ENCODE data around the gene C5orf15.
"Not testable (repeated sequence)": the region's sequence is repeated elsewhere in the genome, so short reads cannot be mapped to it uniquely, and the experiment has no call there.

Gene C5orf15

DNA sequence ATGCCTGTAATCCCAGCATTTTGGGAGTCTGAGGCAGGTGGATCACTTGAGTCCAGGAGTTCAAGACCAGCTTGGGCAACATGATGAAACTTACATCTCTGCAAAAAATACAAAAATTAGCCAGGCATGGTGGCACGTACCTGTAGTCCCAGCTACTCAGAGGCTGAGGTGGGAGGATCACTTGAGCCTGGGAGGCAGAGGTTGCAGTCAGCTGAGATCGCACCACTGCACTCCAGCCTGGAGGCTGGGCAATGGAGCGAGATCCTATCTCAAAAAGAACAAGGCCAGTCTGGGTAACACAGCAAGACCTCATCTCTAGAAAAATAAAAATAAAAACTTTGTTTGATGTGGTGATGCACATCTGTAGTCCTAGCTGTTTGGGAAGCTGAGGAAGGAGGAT lies 30.8 kb downstream of the C5orf15 start:
- not testable (repeated sequence) for DNase-seq (ENCODE audit: low read depth)

DNA sequence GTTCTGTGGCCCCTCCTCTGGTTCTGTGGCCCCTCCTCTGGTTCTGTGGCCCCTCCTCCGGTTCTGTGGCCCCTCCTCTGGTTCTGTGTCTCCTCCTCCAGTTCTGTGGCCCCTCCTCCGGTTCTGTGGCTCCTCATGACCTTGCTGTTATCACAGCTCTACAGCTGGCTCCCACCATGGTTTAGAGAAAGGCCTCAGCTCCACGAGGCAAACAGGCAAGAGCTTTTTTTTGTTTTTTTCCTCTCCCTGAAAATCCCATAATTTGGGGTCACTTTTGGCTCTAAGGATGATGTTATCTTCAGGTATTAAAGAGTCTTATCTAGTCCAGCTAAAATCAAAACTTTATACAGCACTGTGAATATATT lies 31.8 kb downstream of the C5orf15 start:
- no peak for DNase-seq (ENCODE audit: low read depth)

DNA sequence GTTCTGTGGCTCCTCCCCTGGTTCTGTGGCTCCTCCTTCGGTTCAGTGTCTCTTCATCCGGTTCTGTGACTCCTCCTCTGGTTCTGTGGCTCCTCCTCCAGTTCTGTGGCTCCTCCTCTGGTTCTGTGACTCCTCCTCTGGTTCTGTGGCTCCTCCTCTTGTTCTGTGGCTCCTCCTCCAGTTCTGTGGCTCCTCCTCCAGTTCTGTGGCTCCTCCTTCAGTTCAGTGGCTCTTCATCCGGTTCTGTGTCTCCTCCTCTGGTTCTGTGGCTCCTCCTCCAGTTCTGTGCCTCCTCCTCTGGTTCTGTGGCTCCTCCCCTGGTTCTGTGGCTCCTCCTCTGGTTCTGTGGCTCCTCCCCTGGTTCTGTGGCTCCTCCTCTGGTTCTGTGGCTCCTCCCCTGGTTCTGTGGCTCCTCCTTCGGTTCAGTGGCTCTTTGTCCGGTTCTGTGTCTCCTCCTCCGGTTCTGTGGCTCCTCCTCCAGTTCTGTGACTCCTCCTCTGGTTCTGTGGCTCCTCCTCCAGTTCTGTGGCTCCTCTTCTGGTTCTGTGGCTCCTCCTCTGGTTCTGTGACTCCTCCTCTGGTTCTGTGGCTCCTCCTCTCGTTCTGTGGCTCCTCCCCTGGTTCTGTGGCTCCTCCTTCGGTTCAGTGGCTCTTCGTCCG lies 32.3 kb downstream of the C5orf15 start:
- not testable (repeated sequence) for DNase-seq (ENCODE audit: low read depth)

DNA sequence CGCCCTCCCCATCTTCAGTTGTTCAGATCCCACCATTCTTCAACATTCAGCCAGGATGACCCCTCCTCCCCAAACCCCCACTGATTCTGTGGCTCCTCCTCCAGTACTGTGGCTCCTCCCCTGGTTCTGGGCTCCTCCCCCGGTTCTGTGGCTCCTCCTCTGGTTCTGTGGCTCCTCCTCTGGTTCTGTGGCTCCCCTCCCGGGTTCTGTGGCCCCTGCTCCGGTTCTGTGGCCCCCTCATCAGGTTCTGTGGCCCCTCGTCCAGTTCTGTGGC lies 32.8 kb downstream of the C5orf15 start:
- no peak for DNase-seq (ENCODE audit: low read depth)

DNA sequence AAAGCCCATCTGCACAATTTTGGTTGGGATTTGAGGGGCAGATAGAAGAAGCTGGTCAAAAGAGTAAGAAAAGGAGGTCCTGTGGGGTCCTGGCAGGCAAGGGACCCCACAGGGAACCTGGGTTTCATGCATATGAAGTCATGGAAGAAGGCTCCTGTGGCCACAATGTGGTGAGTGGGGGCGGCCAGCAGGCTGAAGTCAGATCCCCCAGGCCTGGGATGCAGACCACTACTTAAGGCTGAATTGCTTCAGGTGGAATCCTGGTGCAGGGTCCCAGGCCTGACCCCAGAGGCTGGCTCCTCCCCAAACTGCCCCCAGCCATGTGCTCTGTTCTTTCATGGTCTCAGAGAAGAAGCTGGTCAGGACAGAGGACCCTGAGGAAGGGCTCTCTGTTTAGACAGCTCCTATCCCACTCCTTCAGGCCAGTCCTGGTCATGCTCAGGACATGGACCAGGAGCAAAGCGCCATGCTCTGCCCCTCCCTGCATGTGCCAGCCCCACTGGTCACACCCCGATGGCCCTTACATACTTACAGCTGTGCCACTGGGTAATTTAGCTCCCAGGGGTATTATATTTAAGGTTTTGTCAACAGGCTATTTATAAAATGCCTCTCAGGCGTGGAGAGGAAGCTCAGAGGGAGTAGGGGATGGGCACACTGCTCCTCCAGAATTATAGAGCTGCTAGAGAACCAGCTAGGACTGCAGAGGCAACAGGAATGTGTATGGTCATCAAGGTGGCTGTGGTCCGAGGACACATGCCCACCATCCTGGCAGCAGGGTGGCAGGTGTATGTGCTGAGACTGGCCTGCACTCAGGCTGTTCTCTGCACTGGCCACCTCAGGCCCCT lies 33.4 kb downstream of the C5orf15 start:
- no peak for DNase-seq (ENCODE audit: low read depth)

DNA sequence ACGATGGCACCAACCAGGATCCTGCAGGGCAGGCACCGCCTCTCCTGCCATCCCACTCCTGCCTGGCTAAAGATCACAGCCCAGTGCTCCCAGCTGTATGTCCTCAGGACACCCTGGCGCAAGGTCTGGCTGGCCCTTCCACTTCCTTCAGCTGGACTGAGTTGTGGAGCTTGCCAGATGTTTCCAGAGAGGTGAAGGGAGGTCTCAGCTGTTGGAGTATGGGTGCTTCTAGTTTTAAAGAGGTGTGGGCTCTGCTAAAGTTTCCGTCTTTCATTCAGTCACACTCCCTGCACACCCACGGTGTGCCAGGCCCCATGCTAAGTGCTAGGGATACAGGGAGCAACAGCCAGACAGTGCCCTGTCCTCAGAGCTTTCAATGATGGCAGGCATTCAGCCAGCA lies 34.1 kb downstream of the C5orf15 start:
- DNase-seq (ENCODE audit: low read depth): no peak

DNA sequence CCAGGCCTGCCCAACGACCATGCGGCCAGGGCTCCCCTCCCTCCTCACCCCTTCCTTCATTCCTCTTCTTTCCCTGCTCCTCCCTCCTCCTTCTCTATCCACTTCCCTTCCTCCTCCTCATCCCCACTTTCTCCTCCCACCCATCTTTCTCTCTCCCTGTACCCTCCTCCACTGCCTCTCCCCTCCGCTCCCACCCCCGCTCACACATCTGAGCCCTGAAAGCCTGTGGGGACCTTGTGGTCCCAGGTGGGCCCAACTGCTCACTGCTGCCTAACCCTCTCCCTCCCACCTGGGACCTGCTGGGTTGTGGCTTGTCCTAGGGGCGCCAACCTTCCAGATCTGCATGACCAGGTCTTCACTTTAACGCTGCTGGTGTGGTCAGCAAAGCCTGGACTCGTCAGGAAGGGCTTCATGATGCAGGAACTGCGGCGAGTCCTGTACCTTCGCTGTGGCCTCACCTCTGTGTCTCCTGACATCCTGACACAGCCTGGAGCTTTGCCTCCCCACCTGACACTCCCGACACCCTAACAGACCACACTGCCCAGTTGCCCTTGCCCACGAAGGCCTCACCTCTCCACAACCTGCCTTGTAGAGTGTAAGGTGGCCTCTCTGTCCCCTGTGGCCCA lies 34.6 kb downstream of the C5orf15 start:
- no peak for DNase-seq (ENCODE audit: low read depth)

DNA sequence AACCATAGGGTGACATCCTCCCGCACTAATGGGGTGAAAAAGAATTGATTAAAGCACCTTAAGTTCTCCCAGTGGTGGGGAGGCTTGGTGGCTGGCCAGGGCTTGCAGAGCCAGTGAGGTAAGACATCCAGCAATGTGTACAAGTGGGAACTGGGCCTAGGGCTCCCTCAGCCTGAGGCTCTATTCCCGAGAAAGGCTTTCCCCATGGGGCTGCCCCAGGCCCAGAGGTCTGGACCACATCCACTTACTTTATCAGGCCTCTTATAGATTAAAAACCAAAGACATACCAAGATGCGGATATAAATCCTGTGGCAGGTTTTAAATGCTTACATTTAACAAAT lies 35.3 kb downstream of the C5orf15 start:
- DNase-seq (ENCODE audit: low read depth): no peak

DNA sequence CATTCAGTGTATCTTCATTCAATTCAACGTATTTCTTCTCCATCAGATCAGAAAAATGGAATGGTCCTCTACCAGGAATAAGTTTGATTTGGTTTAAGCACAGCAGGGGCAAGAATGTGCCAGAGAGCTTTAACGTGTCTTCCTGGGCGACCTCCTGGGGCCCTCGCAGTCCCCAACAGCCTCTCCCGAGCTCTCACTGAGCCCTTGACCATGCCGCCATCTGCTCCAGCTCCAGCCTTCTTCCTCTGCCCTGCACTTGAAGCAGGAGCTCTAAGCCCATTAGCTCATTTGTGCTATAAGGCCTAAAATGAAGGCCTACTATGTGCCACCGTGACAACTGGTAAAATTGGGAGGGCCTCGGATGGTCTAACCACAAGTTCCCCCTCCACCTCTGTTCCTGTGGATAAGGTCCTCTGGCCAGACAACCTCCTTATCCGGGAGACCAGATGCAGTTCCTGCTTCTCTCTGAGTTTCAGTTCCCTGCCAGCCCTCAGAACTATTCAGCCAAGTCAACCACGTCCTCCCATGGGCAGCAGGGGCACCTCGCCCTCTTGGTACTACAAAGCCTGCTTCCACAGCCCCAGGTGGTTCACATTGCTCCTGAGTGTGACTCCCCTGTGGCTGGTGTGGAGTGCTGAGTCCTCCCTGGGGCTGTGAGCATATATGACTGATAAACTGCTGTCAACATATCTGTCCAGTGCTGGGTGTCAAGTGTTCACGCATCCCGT lies 35.8 kb downstream of the C5orf15 start:
- no peak for DNase-seq (ENCODE audit: low read depth)

DNA sequence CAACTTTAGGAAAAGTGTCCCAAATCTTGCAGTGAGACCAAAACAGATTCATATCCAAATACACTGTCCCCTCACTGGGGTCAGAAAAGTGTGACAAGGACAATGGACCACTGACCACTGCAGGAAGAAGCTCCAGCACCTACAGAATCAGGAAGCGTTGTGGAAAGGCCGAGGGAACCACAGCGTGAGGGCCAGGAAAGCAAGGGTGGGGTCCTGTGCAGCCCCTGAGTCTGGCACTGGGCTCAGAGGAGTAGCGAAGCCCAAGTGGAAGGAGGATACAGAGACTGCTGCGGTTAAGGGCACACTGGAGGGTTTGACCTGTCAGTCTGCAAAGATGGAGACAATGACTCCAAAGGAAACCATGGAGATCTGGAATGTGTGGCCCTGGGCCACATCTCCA lies 36.9 kb downstream of the C5orf15 start:
- no peak for DNase-seq (ENCODE audit: low read depth)

DNA sequence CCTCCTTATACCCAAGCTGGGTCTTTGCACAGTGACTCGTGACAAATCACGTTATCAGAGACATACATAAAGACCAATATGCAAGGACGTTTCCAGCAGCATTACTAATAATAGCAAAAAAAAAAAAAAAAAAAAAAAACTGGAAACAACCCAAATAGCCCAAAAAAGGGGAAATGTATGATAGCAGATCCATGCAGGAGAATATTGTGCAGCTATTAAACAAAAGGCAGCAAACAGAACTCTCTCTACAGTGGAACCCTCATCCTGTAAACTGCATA lies 37.7 kb downstream of the C5orf15 start:
- DNase-seq (ENCODE audit: low read depth): no peak

DNA sequence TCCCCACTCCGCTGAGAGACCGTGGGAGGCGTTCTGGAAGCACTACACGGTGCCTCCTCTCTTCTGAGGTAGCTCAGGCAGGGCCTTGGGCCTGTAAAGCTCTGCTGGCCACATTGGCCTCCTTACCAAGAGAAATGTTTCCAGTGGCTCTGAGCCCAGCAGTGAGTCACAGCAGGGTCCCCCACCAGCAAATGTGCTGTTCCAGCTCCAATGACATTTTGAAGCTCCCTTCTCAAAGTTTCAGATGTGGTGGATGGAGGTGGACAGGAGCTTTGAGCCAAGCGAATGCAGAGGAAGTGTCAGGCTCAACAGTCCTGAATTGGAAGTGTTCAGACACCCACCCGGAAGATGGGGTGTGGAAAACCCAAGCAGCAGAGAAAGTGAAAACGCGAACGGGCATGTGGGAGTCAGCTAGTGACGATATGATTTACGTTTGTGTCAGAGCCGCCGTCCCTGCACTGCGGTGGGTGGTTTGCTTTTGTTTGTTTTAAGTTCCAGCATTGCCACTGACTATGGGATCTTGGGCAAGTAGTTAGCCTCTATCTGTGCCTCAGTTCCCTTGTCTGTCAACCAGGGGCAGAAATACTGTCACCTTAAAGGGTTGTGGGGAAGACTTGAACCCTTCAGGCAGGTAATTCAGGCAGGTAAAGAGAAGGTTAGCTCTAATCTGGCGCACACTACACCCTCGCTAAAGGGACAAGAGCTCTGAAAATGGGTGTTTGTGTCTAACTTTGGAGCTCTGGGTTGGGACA lies 38.2 kb downstream of the C5orf15 start:
- no peak for DNase-seq (ENCODE audit: low read depth)

DNA sequence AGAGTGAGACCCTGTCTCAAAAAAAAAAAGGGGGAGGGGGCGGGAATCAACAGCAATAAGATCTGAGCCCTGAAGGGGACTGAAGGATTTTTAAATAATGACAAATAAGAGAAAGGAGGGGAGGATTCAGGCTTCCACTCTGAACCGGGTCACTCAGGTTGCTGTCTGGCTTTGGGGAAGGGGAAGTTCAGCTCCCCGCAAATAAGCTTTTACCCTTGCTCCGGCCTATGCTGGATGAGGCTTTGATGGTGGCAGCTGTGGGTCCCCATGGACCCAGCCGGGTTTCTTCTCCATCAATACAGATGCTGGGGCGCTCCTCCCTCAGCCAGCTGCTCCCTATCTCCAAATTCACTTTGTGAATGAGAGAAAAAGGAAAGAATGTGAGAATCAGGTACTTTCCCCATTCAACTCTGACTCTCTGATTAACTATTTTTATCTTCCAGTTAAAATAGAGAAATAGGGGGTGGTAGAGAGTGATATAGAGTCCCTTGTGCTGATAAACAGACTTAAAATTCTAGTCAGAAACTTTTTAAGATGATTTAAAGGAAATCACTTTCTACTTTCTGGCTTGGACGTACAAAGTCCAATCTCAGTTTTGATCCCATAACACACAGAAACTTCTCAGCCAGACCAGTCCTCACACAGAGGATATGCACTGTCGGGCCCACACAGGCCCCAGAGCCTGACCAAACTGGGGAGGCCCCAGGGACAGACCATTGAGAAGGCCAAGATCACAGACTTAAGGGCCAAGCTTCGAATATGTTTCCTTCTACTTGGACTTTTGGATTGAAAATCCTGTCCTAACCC lies 39.6 kb downstream of the C5orf15 start:
- no peak for DNase-seq (ENCODE audit: low read depth)

DNA sequence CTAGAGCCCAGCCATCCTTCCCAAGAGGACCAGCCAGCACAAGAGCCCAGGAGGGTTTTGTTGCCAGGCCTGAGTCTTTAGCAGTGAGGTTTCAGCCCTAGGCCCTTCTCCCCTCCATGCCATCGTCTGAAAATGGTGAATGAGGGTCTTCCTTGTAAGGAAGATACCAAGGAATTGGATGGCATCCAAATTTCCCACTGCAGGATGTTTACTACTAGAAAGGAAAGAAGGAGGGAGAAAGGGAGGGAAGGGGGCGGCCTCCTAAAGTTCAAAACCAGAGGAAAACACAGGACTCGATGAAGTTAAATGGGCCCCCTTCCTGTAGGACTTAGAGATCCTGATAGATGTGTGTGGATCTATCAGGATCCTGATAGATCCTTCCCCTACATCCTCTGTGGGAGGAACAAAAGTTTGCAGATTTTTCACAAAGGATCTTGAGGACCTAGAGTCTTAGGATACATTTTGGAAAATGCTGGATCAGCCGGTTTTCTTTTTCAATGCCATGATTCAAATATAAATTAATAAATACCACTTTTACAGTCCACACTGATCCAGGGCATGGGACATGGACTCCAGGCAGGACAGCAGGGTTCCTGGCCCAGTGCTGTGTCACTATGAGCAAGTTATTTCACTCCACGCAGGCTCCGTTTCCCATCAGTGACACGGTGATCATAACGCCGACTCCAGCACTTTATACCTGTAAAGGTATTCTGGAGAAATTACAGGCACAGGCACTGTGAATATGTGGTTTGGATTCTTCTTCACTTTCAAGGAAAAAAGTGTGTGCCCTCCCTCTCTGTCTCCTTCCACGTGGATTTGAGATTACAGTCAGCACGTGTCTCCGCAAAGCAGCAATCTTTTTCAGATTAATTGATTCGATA lies 40.9 kb downstream of the C5orf15 start:
- DNase-seq (ENCODE audit: low read depth): no peak

DNA sequence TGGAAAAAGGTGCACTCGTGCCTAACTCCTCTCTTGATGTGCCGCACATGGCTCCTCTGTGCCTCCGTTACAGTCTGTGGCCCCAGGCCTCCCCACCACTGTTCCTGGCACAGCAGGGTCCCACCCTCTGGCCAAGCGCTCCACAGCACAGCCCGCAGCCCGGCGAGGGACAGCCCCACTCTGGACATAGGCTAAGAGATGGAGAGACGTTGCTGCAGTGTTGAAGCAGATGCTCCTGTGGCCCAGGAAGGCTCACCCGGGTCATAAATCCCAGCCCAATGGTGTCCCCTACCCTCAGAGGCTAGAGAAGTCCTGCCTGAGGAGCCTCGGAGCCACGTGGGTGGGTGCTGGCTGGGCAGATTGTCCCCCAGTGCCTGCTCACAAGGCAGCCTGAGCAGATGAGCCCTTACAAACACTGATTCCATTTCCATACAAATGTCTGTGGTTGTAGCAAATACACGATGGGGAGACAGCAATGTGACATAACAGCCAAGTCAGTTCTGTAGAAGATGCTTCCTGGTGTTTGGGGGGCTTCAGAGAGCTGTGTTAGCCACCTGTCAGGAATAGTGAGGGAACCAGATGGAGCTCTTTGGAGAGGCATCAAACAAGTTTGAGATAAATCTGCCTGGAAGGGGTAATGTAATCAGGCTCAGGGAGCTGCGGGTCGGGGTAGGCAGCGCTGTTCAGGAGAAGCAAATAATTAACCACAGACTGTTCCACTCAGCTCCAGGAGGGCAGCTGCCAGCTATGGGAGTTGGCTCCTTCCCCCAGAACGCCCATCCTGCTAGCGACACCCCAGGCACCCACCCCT lies 41.7 kb downstream of the C5orf15 start:
- no peak for DNase-seq (ENCODE audit: low read depth)

DNA sequence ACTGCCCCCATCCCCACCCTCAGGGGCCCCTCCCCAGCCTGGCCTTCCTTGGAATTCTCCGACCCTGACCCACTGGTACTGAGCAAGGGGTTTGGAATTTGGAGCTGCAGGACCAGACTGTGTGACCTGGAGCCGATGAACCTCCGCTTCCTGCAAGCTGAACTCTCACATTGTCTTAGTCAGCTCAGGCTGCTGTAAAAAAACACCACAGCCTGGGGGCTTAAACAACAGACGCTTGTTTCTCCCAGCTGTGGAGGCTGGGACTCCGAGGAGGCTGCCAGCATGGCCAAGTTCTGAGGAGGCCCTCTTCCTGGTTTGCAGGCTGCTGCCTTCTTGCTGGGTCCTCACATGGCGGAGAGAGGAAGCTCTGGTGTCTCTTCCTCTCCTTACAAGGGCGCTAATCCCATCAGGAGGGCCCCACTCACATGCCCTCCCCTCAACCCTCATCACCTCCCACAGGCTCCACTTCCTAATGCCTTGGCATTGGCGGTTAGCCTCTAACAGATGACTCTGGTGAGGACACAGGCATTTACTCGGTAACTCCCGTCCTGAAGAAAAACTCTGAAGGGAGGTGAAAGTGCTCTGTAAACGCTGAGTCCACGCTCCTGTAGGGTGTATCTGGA lies 42.4 kb downstream of the C5orf15 start:
- no peak for DNase-seq (ENCODE audit: low read depth)

DNA sequence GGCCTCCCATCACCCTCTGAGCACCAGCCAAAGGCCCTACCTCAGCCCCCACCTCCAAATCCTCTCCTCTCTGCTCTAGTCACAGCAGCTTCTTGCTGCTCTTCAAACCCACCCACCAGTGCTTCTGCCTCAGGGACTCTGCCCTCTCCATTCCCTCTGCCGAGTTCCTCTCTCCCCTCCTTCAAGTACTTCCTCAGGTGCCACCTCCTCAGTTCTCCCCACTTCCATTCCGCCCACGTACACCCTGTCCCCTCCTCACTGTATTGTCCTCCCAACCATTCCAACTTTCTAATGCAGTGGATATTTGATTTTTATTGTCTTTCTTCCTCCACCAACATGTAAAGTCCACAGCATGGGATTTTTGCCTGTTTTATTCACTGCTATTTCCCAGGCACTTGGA lies 43.2 kb downstream of the C5orf15 start:
- no peak for DNase-seq (ENCODE audit: low read depth)

DNA sequence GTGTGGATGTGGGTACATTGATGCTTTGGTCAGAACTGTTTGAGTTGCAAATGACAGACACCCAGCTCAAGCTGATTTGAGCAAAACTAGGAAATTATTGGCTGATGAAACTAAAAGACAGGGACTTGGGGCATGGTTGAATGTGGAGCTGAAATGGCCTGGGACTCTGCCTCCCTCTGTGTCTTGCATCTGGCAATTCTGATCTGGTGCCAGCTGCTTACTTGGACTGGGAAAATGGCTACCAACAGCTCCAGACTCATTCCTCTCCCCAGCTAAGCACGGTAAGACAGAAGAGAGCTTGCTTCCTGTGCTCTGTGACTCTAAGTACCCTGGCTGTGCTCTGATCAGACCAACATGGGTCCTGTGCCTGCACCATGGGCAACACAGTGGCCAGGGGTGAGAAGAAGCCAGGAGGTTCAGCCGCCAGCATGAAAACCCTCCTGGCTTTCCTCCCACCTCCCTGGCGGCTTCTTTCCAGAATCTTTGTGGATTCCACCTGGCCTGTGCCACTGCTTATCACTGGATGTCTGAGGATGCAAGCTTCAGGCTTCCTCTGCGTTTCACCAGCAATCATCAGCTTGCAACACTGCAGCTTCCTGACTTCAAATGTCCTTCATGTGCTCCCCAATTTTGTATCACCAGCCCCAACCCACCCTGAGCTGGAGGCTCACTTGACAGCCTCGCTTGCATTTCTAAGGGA lies 44.1 kb downstream of the C5orf15 start:
- no peak for DNase-seq (ENCODE audit: low read depth)

DNA sequence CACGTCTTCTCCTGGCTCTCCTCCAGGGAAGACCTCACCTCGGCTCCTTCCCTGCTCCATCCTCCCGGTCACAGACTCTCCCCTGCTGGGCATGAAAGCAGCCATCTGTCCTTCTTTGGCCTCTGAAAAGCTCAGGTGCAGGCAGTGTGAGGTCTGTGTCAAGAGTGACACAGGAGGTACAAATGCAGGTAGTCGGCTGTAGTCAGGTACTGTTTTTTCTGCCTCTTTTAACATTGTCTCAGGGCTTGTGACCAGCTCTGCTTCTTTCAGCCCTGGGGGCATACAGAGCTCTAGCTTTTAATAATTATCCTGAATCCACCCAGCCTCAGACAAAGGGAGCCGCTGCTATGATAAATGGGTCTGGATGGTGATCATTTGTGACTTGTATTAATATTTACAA lies 46.4 kb downstream of the C5orf15 start:
- no peak for DNase-seq (ENCODE audit: low read depth)
